Transverse colon (tissue), 4 donors: ENCODE data around the gene AP1M1.

Experiments used
- EP300 ChIP-seq: sonication (generic); formaldehyde crosslinking; IDR thresholded peaks from one replicate; pipeline ENCODE4 v1.6.1; 2017; ENCODE audit warnings: antibody characterized with exemption, low read depth
- POLR2A ChIP-seq: fragments of 450-650 bp; IDR thresholded peaks from one replicate; pipeline ENCODE4 v1.6.1; 2016; ENCODE audit warnings: antibody characterized with exemption, mild to moderate bottlenecking, moderate library complexity
- POLR2AphosphoS5 ChIP-seq, 3 donors: sonication (generic); formaldehyde crosslinking; IDR thresholded peaks; one replicate each; pipeline ENCODE4 v1.6.1; 2016; ENCODE audit warnings: antibody characterized with exemption in 3 of 3
- TF ChIP-seq, protein P1 (sequence below), 5 experiments: fragments of 200-600 bp in 3 of 5; fragments of 450-650 bp in 2 of 5; sonication (generic) in 3 of 5; IDR thresholded peaks; 1 replicate in 2 of 5; 2 replicates in 3 of 5; pipeline ENCODE4 v1.5.1; 2016 to 2017; ENCODE audit warnings: antibody characterized with exemption in 5 of 5, inconsistent platforms in 3 of 5, mild to moderate bottlenecking in 2 of 5, moderate library complexity in 1 of 5

DNA sequence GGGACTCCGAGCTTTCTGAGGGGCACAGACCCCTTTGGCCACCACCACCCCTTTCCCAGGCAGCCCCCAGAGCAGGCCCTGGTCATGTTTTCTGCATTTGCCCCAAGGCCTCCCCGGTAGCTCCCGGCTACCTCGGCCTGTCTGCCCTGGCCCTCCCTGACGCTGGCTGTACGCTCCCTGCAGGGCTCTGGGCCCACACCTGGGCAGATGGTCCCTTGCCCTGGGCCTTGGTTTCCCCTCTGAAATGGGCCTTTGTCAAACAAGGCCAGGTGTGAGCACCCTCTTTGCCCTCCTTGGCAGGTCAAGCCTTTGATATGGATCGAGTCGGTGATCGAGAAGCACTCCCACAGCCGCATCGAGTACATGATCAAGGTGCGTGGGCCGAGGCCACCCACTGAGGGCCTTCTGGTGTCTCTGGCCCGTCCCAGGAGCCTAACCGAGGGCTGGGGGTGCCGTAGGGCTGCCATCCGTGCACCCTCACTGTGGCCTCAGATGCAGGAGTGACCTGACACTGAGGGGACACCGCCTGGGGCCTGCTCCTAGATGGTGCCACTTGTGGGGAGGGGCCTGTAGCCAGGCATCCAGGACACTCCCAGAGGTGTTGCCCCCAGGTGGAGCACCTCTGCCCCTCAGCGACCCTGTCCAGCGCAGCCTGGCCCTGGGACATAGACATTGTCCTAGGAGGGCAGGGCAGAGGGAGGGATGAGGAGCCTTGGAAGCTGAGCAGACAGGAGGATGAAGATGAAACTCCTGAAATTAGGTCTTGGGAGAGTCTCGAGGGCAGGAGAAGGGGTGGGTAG is 30.3 kb downstream of the AP1M1 start:
- TF ChIP-seq, protein P1, sequence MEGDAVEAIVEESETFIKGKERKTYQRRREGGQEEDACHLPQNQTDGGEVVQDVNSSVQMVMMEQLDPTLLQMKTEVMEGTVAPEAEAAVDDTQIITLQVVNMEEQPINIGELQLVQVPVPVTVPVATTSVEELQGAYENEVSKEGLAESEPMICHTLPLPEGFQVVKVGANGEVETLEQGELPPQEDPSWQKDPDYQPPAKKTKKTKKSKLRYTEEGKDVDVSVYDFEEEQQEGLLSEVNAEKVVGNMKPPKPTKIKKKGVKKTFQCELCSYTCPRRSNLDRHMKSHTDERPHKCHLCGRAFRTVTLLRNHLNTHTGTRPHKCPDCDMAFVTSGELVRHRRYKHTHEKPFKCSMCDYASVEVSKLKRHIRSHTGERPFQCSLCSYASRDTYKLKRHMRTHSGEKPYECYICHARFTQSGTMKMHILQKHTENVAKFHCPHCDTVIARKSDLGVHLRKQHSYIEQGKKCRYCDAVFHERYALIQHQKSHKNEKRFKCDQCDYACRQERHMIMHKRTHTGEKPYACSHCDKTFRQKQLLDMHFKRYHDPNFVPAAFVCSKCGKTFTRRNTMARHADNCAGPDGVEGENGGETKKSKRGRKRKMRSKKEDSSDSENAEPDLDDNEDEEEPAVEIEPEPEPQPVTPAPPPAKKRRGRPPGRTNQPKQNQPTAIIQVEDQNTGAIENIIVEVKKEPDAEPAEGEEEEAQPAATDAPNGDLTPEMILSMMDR (IDR thresholded peaks at IDR 0.05) = no peak
- TF ChIP-seq POLR2A = no peak
- TF ChIP-seq EP300 = no peak
- TF ChIP-seq POLR2AphosphoS5 (IDR thresholded peaks at IDR 0.05) = no peak
